Small intestine (tissue), 7 donors: Measurements from ENCODE around the gene PRAMEF20. TPM values are rescaled to one million over a fixed set of nuclear protein-coding genes. Genes with fewer than 3 reads are reported as not detected.

Experiments used
- DNase-seq, 2 donors: peaks; one replicate each; pipeline versions ENCODE4 v3.0.0 to v3.0.0-alpha.2; 2013
- FAIRE-seq: peaks from 2 replicates; lab custom pipeline; 2012; peaks lifted over from hg19 to GRCh38; lab: Jason Lieb, UNC
- H3K27ac ChIP-seq, 3 donors: one replicate each; pipeline ENCODE4 v1.5.1; 2013; ENCODE audit warnings: low read length in 2 of 3, mild to moderate bottlenecking in 2 of 3, control low read depth in 1 of 3, inconsistent platforms in 1 of 3, low read depth in 1 of 3, moderate library complexity in 1 of 3
- H3K27me3 ChIP-seq, 3 donors: one replicate each; pipeline ENCODE4 v1.6.1; 2013; ENCODE audit warnings: low read length in 3 of 3, inconsistent platforms in 1 of 3; ENCODE audit not compliant: control insufficient read depth in 3 of 3, insufficient read depth in 3 of 3
- H3K36me3 ChIP-seq, 3 donors: one replicate each; pipeline ENCODE4 v1.6.1; 2013; ENCODE audit warnings: low read length in 3 of 3, inconsistent platforms in 1 of 3, low read depth in 1 of 3, mild to moderate bottlenecking in 1 of 3, moderate library complexity in 1 of 3; ENCODE audit not compliant: control insufficient read depth in 3 of 3, insufficient read depth in 2 of 3
- H3K4me1 ChIP-seq, 3 donors: one replicate each; pipeline ENCODE4 v1.6.1; 2013; ENCODE audit warnings: low read length in 2 of 3, inconsistent platforms in 1 of 3, low read depth in 1 of 3, mild to moderate bottlenecking in 1 of 3, moderate library complexity in 1 of 3; ENCODE audit not compliant: control insufficient read depth in 3 of 3, insufficient read depth in 2 of 3
- H3K4me3 ChIP-seq, 3 donors: one replicate each; pipeline ENCODE4 v1.5.1; 2013; ENCODE audit warnings: low read length in 3 of 3, control low read depth in 1 of 3, inconsistent platforms in 1 of 3, low read depth in 1 of 3, mild to moderate bottlenecking in 1 of 3, moderate library complexity in 1 of 3
- H3K9me3 ChIP-seq, 2 donors: one replicate each; pipeline ENCODE4 v1.6.1; 2013; ENCODE audit warnings: low read depth in 1 of 2, low read length in 1 of 2; ENCODE audit not compliant: control insufficient read depth in 2 of 2, insufficient read depth in 1 of 2
- WGBS, 3 donors: extraction: QIAGEN DNeasy Blood & Tissue Kit; methylation state at CpG; one replicate each; pipeline ENCODE4 v1.1.7; 2013; 5-methylcytosine and 5-hydroxymethylcytosine counted together
- polyA plus RNA-seq, 4 donors: library from polyadenylated mRNA; stranded (reverse) in 3 of 4; unstranded in 1 of 4; fragments of 200-250 nt in 3 of 4; fragments of 120-200 nt in 1 of 4; gene quantifications; one replicate each; pipeline versions ENCODE4 v1.2.1 to v1.2.3, GENCODE V29; 2013
- donor health status: healthy with polysubstance abuse.
- donor health status: control.
- donor health status: control.
- donor health status: Bipolar disorder and iron deficiency.
- donor health status: healthy.

The PRAMEF20 gene
- polyA plus RNA-seq, 4 donors: not detected

GRCh38 chr1:13443335-13443979 is 33.2 kb downstream of the PRAMEF20 start:
- H3K36me3 ChIP-seq: no peaks in the 10 kb centered on the region
- H3K4me1 ChIP-seq: no peaks in the 10 kb centered on the region
- DNase-seq (no peak), FAIRE-seq (no peak)
- H3K9me3 ChIP-seq: no peaks in the 10 kb centered on the region
- no peak overlapping the region for H3K27ac ChIP-seq
- no peak overlapping the region for H3K4me3 ChIP-seq
- no peaks in the 10 kb centered on the region for H3K27me3 ChIP-seq
- 42 to 58% (median 55%) methylated on average over 10 of the region's 10 CpGs for WGBS, 3 donors

DNA sequence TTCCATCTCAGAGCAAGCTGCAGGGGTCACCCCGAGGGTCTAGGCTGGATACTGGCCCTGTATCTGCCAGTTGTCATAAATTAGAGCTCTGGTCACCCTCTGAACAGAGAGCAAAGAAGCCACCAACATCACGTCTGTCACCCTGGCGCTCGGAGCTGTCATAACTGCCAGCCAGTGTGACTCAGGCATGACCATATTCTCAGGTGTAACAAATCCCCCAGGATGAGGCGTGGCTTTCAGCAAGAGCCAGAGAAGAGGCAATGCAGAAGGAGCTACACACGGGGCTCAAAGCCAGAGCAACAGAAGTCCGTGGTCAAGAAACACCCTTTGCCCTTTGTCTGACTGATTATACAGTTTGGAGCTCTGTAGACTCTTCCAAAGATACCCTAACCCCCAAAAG is 40.0 kb downstream of the PRAMEF20 start:
- Histone ChIP-seq H3K27ac (no peak overlapping the region), H3K27me3 (no peaks in the 10 kb centered on the region), H3K36me3 (no peaks in the 10 kb centered on the region), H3K9me3 (no peaks in the 10 kb centered on the region), H3K4me1 (no peaks in the 10 kb centered on the region), H3K4me3 (no peak overlapping the region)
- FAIRE-seq: no peak
- 22 to 60% (median 32%) methylated on average over 7 of the region's 7 CpGs for WGBS, 3 donors
- DNase-seq: no peak

- H3K27ac ChIP-seq: no peak overlapping the region
- WGBS, 3 donors: 18 to 43% (median 29%) methylated on average over 6 of the region's 6 CpGs
- no peaks in the 10 kb centered on the region for H3K36me3 ChIP-seq
- no peaks in the 10 kb centered on the region for H3K4me1 ChIP-seq
- H3K27me3 ChIP-seq: no peaks in the 10 kb centered on the region
- H3K9me3 ChIP-seq: no peaks in the 10 kb centered on the region
- FAIRE-seq: no peak
- H3K4me3 ChIP-seq: no peak overlapping the region
- DNase-seq: no peak
Measured at GRCh38 chr1:13451399-13451965, 41.2 kb downstream of the PRAMEF20 start.

DNA sequence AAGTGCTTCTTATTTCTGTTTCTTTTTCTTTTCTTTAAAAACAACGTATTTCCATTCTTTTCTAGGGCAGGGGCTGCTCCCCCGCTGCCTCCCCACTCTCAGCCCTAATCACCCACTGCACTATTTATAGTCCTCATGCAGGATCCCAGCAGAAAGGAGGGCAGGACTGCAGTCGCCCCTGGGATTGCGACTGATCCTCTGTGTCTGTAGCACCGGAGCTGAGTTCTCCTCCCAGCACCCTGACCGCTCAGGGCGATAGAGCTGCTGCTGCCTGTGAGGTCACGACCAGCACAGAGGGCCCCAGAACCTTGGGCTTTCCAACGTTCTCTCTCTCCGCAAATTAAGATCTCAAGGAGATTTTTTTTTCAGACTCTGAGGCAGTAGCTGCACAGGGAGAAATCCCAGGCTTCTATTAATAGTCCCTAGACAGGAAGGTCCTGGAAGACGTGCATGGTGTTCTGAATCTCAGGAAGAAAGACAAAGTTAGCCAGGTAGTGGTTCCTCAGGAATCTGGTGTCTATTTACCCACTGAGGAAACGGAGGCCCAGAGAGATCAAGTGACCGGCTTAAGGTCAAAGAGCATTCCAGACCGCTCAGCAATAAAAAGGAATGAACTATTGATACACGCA is 46.8 kb downstream of the PRAMEF20 start:
- Histone ChIP-seq H3K4me1 (no peaks in the 10 kb centered on the region), H3K36me3 (no peaks in the 10 kb centered on the region), H3K27me3 (no peaks in the 10 kb centered on the region), H3K4me3 (no peak overlapping the region), H3K9me3 (no peaks in the 10 kb centered on the region), H3K27ac (no peak overlapping the region)
- DNase-seq: no peak
- 45 to 56% (median 48%) methylated on average over 15 of the region's 15 CpGs for WGBS, 3 donors
- FAIRE-seq: no peak

DNA sequence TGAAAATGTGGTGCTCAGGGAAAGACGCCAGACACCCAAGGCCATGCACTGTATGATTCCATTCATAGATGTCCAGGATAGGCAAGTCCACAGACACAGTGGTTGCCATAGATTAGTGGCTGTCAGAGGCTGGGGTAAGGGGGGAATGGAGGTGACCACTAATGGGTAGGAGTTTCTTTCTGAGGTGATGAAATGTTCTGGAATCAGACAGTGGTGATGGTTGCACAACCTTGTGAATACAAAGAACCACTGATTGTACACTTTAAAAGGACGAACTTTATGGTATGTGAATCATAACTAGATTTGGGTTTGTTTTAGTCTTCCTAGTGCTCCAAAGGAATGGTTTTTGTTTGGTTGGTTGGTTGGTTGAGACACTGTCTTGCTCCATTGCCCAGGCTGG is 51.7 kb downstream of the PRAMEF20 start:
- H3K27ac ChIP-seq: no peak overlapping the region
- no peak overlapping the region for H3K4me3 ChIP-seq
- FAIRE-seq (no peak), DNase-seq (no peak)
- H3K27me3 ChIP-seq: no peaks in the 10 kb centered on the region
- no peaks in the 10 kb centered on the region for H3K9me3 ChIP-seq
- no peaks in the 10 kb centered on the region for H3K4me1 ChIP-seq
- no peaks in the 10 kb centered on the region for H3K36me3 ChIP-seq
- 54 to 81% (median 71%) methylated on average over 2 of the region's 2 CpGs for WGBS, 3 donors

DNA sequence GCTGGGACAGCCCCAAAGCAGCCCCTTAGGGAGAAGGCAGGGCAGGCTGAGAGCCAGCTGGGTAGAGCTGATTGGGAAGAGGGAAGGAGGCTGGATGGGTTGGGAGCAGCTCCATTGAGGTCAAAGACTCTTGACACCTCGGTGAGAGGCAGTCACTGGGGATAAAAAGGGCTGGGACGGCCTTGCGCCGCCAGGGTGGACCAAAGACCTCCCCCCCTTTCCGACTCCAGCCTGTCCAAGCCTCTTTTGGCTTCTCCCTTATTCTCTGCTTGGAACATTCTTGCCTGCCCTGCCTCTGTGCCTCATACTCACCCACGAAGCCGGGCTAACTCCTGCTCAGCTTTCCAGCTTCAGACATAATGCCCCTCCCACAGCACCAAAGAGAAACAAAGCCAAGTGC is 52.4 kb downstream of the PRAMEF20 start:
- no peaks in the 10 kb centered on the region for H3K27me3 ChIP-seq
- H3K27ac ChIP-seq: no peak overlapping the region
- 72 to 73% (median 72%) methylated on average over 7 of the region's 7 CpGs for WGBS, 3 donors
- no peaks in the 10 kb centered on the region for H3K36me3 ChIP-seq
- H3K9me3 ChIP-seq: no peaks in the 10 kb centered on the region
- FAIRE-seq (no peak), DNase-seq (no peak)
- no peaks in the 10 kb centered on the region for H3K4me1 ChIP-seq
- H3K4me3 ChIP-seq: no peak overlapping the region

DNA sequence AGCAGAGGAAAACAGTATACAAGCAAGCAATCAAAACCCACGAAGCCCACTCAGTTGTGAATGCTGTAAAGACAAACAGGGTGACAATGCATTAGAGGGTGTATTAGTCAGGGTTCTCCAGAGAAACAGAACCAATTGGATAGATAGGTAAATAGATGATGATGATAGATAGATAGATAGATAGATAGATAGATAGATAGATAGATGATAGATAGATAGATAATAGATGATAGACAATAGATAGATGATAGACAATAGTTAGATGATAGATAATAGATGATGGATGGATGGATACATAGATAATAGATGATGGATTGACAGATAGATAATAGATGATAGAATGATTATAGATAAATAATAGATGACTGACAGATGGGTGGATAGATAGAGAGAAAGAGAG is 55.3 kb downstream of the PRAMEF20 start:
- no peak for DNase-seq
- Histone ChIP-seq H3K27ac (no peak overlapping the region), H3K4me3 (no peak overlapping the region), H3K27me3 (no peaks in the 10 kb centered on the region), H3K36me3 (no peaks in the 10 kb centered on the region), H3K9me3 (no peaks in the 10 kb centered on the region), H3K4me1 (no peaks in the 10 kb centered on the region)
- FAIRE-seq: no peak
- 14 to 67% (median 39%) methylated on average over 1 of the region's 1 CpG for WGBS, 3 donors

DNA sequence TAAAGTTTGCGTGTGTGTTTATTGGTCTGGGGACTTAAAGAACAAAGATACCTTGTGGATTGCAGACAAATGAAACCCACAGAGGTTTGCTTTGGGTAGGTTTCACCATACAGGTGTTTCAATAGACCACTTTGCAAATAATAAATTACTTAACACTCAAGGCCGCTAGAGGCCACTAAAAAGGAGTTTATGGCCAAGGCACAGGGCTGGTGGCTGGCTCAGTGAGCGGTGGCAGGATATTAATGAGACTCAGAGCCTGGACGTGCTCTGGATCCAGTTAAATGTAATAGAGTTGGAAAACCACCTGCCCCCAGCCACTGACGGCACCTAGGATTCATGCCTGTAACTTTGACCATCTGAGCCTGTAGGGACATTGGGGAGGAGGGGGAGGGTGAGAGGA is 59.1 kb downstream of the PRAMEF20 start:
- Histone ChIP-seq H3K27me3 (peaks cover 0 to 1% (median 0%) of the 10 kb centered on the region in 3 donors), H3K4me1 (no peaks in the 10 kb centered on the region), H3K4me3 (no peak overlapping the region), H3K36me3 (no peaks in the 10 kb centered on the region), H3K9me3 (no peaks in the 10 kb centered on the region), H3K27ac (no peak overlapping the region)
- DNase-seq (peak; percentile 4 to 5), FAIRE-seq (no peak)
- WGBS, 3 donors: 10 to 28% (median 21%) methylated on average over 5 of the region's 5 CpGs
